ENCODE results near the gene ARRDC5. TPM values are rescaled to one million over a fixed set of nuclear protein-coding genes. Genes with fewer than 3 reads are reported as not detected.

Gene ARRDC5
- total and polyA plus RNA-seq, 2 of the 13 experiments (the other 11 are each of a cell fraction or from before 2014, with no cell fraction given), result not detected

GRCh38 chr19:4868286-4868834 lies 34.3 kb downstream of the ARRDC5 start (continued):
- TF ChIP-seq, protein P1, sequence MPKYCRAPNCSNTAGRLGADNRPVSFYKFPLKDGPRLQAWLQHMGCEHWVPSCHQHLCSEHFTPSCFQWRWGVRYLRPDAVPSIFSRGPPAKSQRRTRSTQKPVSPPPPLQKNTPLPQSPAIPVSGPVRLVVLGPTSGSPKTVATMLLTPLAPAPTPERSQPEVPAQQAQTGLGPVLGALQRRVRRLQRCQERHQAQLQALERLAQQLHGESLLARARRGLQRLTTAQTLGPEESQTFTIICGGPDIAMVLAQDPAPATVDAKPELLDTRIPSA (CRISPR knock-in tag; IDR thresholded peaks at IDR 0.05; ENCODE audit: borderline replicate concordance), result peak; percentile 39; the same call in 1 of the 2 replicates
- TF ChIP-seq ZSCAN21 (CRISPR knock-in tag; IDR thresholded peaks at IDR 0.05; ENCODE audit: borderline replicate concordance) (no peak), CREB1 (IDR thresholded peaks at IDR 0.05) (no peak), CREB1 (CRISPR knock-in tag; IDR thresholded peaks at IDR 0.05) (no peak), ZNF317 (CRISPR knock-in tag; IDR thresholded peaks at IDR 0.05) (0 out of 2 replicates have a peak, but pooled peaks have one; percentile 0), ZNF672 (CRISPR knock-in tag; IDR thresholded peaks at IDR 0.05) (no peak), HOXA3 (CRISPR knock-in tag; IDR thresholded peaks at IDR 0.05) (no peak), SMAD9 (CRISPR knock-in tag; IDR thresholded peaks at IDR 0.05) (no peak), ZBTB3 (CRISPR knock-in tag; IDR thresholded peaks at IDR 0.05; ENCODE audit: borderline replicate concordance, low read depth) (no peak)
- TF ChIP-seq, protein P2, sequence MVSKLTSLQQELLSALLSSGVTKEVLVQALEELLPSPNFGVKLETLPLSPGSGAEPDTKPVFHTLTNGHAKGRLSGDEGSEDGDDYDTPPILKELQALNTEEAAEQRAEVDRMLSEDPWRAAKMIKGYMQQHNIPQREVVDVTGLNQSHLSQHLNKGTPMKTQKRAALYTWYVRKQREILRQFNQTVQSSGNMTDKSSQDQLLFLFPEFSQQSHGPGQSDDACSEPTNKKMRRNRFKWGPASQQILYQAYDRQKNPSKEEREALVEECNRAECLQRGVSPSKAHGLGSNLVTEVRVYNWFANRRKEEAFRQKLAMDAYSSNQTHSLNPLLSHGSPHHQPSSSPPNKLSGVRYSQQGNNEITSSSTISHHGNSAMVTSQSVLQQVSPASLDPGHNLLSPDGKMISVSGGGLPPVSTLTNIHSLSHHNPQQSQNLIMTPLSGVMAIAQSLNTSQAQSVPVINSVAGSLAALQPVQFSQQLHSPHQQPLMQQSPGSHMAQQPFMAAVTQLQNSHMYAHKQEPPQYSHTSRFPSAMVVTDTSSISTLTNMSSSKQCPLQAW (CRISPR knock-in tag; IDR thresholded peaks at IDR 0.05), result 0 out of 2 replicates have a peak, but pooled peaks have one; percentile 2
